C1 segment of cervical spinal cord (tissue), 14 donors: ENCODE measurements around the gene SPO11.
A peak's percentile ranks its signal among the peaks of the same experiment; 100 is the strongest.

Experiments used
- DNase-seq, 14 donors: peaks; one replicate each; lab custom pipeline; 2025; lab: John Stamatoyannopoulos, UW

SPO11 gene

GRCh38 chr20:57329608-57330221, at the start of gene SPO11:
Gene SPO11 (plus strand): TSS chr20:57329803. CDS start chr20:57329868, 65 bp downstream.
- no peak for DNase-seq

- no peak for DNase-seq
Observed at GRCh38 chr20:57280221-57280620, 49.4 kb upstream of the SPO11 start.

- no peak for DNase-seq
Observed at GRCh38 chr20:57281900-57282299, 47.7 kb upstream of the SPO11 start.

GRCh38 chr20:57282670-57283361, 46.8 kb upstream of the SPO11 start:
- DNase-seq, result peak in 10 of 14 donors; percentile 23 to 80 (median 60)

- no peak for DNase-seq
Observed at GRCh38 chr20:57283860-57284259, 45.7 kb upstream of the SPO11 start.

- no peak for DNase-seq
Observed at GRCh38 chr20:57287007-57287880, 42.4 kb upstream of the SPO11 start.

- no peak for DNase-seq
Observed at GRCh38 chr20:57287901-57288300, 41.7 kb upstream of the SPO11 start.

- DNase-seq, result peak in 5 of 14 donors; percentile 14 to 52 (median 28)
Observed at GRCh38 chr20:57288651-57289277, 40.8 kb upstream of the SPO11 start.

GRCh38 chr20:57289391-57290177, 40.0 kb upstream of the SPO11 start:
- peak in 10 of 14 donors; percentile 42 to 86 (median 69) for DNase-seq

- DNase-seq, result no peak
Observed at GRCh38 chr20:57290178-57290484, 39.5 kb upstream of the SPO11 start.

- no peak for DNase-seq
Observed at GRCh38 chr20:57291003-57291402, 38.6 kb upstream of the SPO11 start.

GRCh38 chr20:57291694-57292093, 37.9 kb upstream of the SPO11 start:
- DNase-seq, result no peak

GRCh38 chr20:57292611-57293010, 37.0 kb upstream of the SPO11 start:
- no peak for DNase-seq

GRCh38 chr20:57293995-57294394, 35.6 kb upstream of the SPO11 start:
- DNase-seq, result no peak

GRCh38 chr20:57294550-57294949, 35.1 kb upstream of the SPO11 start:
- no peak for DNase-seq

GRCh38 chr20:57298457-57298856, 31.1 kb upstream of the SPO11 start:
- DNase-seq, result no peak

- no peak for DNase-seq
Observed at GRCh38 chr20:57301026-57301425, 28.6 kb upstream of the SPO11 start.

GRCh38 chr20:57306747-57307146, 22.9 kb upstream of the SPO11 start:
- no peak for DNase-seq

GRCh38 chr20:57308451-57309271, 20.9 kb upstream of the SPO11 start:
- no peak for DNase-seq

GRCh38 chr20:57309544-57310115, 20.0 kb upstream of the SPO11 start:
- DNase-seq, result peak in 5 of 14 donors; percentile 14 to 48 (median 18)
